Keratinocyte (primary cell): ENCODE data around the gene ZFYVE19.
A peak's percentile ranks its signal among the peaks of the same experiment; 100 is the strongest.

Experiments used
- EZH2 ChIP-seq: IDR thresholded peaks from one replicate; pipeline ENCODE4 v1.6.1; 2012; ENCODE audit warnings: inconsistent platforms, mild to moderate bottlenecking, low read length, moderate library complexity
- TF ChIP-seq, protein P1 (sequence below), 3 experiments: IDR thresholded peaks in 1 of 3; conservative IDR thresholded peaks in 1 of 3; optimal IDR thresholded peaks in 1 of 3; 2 replicates in 2 of 3; 3 replicates in 1 of 3; pipeline versions ENCODE3 to v1.5.1; 2011; ENCODE audit warnings: low read length in 3 of 3, mild to moderate bottlenecking in 3 of 3, moderate library complexity in 2 of 3, control low read depth in 1 of 3, inconsistent platforms in 1 of 3; ENCODE audit not compliant: insufficient read depth in 2 of 3; ENCODE audit errors: extremely low read depth in 1 of 3

DNA sequence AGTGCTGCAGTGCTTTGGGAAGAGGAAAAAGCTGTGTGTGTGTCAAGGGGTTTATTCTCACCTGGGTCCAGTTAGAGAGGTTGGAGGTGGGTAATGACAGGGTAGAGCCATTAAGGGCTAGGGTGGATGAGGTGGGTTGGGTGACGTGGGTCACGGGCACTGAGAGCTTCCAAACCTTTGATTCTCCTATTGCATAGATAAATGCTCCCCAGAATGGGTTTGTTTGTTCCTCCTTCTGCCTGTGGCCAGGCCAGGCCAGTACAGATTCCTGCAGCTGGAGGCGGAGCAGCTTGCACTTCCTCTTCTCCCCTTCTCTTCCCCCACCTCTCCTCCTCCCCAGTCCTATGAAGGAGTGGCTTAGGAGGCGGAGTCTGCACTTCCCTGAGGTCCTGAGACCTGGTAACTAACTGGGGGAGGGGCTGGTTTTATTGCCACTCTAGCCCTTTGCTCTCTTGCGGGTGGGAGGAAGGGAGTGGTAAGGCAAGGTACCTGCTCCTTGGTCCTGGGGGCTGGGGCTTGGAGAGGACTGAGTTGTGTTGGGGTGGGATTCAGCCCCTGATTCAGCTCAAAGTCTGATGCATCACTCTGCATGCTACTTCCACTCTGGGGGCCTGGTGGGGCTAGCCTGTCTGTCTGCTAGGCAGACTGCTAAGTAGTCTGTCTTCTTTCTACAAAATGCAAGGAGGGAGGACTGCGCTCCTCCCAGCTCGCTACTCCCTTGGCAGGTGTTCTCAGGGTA lies 40.5 kb downstream of the ZFYVE19 start:
- TF ChIP-seq, protein P1, sequence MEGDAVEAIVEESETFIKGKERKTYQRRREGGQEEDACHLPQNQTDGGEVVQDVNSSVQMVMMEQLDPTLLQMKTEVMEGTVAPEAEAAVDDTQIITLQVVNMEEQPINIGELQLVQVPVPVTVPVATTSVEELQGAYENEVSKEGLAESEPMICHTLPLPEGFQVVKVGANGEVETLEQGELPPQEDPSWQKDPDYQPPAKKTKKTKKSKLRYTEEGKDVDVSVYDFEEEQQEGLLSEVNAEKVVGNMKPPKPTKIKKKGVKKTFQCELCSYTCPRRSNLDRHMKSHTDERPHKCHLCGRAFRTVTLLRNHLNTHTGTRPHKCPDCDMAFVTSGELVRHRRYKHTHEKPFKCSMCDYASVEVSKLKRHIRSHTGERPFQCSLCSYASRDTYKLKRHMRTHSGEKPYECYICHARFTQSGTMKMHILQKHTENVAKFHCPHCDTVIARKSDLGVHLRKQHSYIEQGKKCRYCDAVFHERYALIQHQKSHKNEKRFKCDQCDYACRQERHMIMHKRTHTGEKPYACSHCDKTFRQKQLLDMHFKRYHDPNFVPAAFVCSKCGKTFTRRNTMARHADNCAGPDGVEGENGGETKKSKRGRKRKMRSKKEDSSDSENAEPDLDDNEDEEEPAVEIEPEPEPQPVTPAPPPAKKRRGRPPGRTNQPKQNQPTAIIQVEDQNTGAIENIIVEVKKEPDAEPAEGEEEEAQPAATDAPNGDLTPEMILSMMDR (optimal IDR thresholded peaks at IDR 0.05 in 1 of 3, IDR thresholded peaks at IDR 0.05 in 1 of 3, conservative IDR thresholded peaks at IDR 0.05 in 1 of 3; ENCODE audit: extremely low read depth in 1 of 3, insufficient read depth in 2 of 3, low read length in 3 of 3), result peak in 2 of 3 experiments; percentile 9 to 41
- no peak for TF ChIP-seq EZH2
